Measurements from ENCODE around the gene RLF.

Gene RLF

DNA sequence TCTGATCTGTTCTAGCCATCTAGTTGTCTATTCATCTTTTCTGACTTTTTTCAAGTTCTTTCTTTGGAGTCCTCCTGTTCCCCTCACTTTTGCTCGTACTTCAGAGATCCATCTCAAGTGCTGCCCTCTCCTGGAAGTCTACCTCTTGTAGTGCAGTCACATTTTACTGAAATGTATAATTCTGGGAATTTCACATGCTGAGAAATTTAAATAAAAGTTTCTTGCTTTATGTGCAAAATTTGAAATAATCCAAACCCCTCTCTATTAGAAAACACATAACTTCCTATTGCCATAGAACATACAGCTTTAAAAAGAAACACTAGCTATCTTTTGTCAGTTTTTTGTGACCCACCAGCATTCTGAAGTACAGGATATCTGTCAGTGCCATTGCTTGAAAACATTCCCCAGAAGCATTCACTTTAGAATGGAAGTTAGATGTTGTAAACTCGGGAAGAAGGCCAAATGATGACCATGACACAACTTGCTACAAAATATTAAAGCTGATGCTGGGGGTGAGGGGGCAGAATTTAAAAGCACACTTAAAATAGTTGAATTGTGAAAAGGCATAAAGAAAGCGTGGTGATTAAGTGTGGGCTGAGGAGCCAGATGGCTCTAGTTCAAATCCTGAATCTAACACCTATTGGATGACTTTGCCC lies 22.0 kb downstream of the RLF start:
- Histone ChIP-seq H3K4me1 (ENCODE audit: insufficient read depth, low read length) (no peaks in the 10 kb centered on the region), H4K20me1 (ENCODE audit: insufficient read depth, low read length) (peaks cover 75% of the 10 kb centered on the region), H3K4me2 (ENCODE audit: insufficient read depth, low read length) (no peak overlapping the region)

DNA sequence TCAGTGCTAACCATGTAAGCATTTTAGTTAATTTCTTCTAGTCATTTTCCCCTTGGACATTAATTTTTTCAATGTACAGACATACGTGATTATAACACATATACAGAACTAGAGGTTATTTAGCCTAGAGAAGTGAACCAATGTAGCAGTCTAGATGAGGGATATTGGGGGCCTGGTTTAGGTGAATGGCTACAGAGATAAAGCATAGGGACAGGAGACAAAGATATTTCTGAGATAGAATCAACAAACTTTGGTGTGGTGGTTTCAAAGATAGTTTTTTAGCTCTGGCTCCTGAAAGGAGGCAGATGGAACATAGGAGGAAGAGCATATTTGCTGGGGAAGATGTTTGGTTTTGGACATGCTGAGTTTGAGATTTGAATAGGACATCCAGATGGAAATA lies 23.0 kb downstream of the RLF start:
- no peaks in the 10 kb centered on the region for H3K27me3 ChIP-seq (ENCODE audit: insufficient read depth, low read length, poor library complexity)
- H3K4me2 ChIP-seq (ENCODE audit: insufficient read depth, low read length) = no peak overlapping the region
- DNase-seq (no peak), ATAC-seq (ENCODE audit: insufficient read depth, low read depth) (no peak)
- H3K9ac ChIP-seq (ENCODE audit: low read depth, low read length) = no peak overlapping the region
- H3K4me3 ChIP-seq (ENCODE audit: low read depth in 1 of 2, low read length in 2 of 2) = no peak overlapping the region
- TF ChIP-seq EZH2 (IDR thresholded peaks at IDR 0.05; ENCODE audit: borderline replicate concordance, low read depth, low read length, severe bottlenecking) = no peak
- TF ChIP-seq, protein P1, sequence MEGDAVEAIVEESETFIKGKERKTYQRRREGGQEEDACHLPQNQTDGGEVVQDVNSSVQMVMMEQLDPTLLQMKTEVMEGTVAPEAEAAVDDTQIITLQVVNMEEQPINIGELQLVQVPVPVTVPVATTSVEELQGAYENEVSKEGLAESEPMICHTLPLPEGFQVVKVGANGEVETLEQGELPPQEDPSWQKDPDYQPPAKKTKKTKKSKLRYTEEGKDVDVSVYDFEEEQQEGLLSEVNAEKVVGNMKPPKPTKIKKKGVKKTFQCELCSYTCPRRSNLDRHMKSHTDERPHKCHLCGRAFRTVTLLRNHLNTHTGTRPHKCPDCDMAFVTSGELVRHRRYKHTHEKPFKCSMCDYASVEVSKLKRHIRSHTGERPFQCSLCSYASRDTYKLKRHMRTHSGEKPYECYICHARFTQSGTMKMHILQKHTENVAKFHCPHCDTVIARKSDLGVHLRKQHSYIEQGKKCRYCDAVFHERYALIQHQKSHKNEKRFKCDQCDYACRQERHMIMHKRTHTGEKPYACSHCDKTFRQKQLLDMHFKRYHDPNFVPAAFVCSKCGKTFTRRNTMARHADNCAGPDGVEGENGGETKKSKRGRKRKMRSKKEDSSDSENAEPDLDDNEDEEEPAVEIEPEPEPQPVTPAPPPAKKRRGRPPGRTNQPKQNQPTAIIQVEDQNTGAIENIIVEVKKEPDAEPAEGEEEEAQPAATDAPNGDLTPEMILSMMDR (IDR thresholded peaks at IDR 0.05; ENCODE audit: borderline replicate concordance, extremely low read depth, low read length, poor library complexity, severe bottlenecking) = no peak
- no peak overlapping the region for H2AFZ ChIP-seq (ENCODE audit: low read depth, low read length)
- H3K79me2 ChIP-seq (ENCODE audit: insufficient read depth, low read length) = peaks cover 97% of the 10 kb centered on the region
- peaks cover 70% of the 10 kb centered on the region for H4K20me1 ChIP-seq (ENCODE audit: insufficient read depth, low read length)
- no peaks in the 10 kb centered on the region for H3K4me1 ChIP-seq (ENCODE audit: insufficient read depth, low read length)
- H3K36me3 ChIP-seq (ENCODE audit: insufficient read depth, low read length) = peaks cover 11% of the 10 kb centered on the region
- no peak overlapping the region for H3K27ac ChIP-seq (ENCODE audit: low read length)
- no peaks in the 10 kb centered on the region for H3K9me3 ChIP-seq (ENCODE audit: insufficient read depth, low read length, severe bottlenecking)

More for the DNA sequence above, 22.0 kb downstream of the RLF start:
- ATAC-seq (ENCODE audit: insufficient read depth, low read depth) (no peak), DNase-seq (no peak)
- no peaks in the 10 kb centered on the region for H3K9me3 ChIP-seq (ENCODE audit: insufficient read depth, low read length, severe bottlenecking)
- no peak overlapping the region for H2AFZ ChIP-seq (ENCODE audit: low read depth, low read length)
- H3K4me3 ChIP-seq (ENCODE audit: low read depth in 1 of 2, low read length in 2 of 2) = no peak overlapping the region
- H3K36me3 ChIP-seq (ENCODE audit: insufficient read depth, low read length) = peaks cover 4% of the 10 kb centered on the region; the same call in 1 of the 2 replicates
- H3K9ac ChIP-seq (ENCODE audit: low read depth, low read length) = no peak overlapping the region
- no peaks in the 10 kb centered on the region for H3K27me3 ChIP-seq (ENCODE audit: insufficient read depth, low read length, poor library complexity)
- TF ChIP-seq EZH2 (IDR thresholded peaks at IDR 0.05; ENCODE audit: borderline replicate concordance, low read depth, low read length, severe bottlenecking) = no peak
- TF ChIP-seq, protein P1 (IDR thresholded peaks at IDR 0.05; ENCODE audit: borderline replicate concordance, extremely low read depth, low read length, poor library complexity, severe bottlenecking) = peak; percentile 45
- H3K79me2 ChIP-seq (ENCODE audit: insufficient read depth, low read length) = peaks cover 97% of the 10 kb centered on the region
- no peak overlapping the region for H3K27ac ChIP-seq (ENCODE audit: low read length)

DNA sequence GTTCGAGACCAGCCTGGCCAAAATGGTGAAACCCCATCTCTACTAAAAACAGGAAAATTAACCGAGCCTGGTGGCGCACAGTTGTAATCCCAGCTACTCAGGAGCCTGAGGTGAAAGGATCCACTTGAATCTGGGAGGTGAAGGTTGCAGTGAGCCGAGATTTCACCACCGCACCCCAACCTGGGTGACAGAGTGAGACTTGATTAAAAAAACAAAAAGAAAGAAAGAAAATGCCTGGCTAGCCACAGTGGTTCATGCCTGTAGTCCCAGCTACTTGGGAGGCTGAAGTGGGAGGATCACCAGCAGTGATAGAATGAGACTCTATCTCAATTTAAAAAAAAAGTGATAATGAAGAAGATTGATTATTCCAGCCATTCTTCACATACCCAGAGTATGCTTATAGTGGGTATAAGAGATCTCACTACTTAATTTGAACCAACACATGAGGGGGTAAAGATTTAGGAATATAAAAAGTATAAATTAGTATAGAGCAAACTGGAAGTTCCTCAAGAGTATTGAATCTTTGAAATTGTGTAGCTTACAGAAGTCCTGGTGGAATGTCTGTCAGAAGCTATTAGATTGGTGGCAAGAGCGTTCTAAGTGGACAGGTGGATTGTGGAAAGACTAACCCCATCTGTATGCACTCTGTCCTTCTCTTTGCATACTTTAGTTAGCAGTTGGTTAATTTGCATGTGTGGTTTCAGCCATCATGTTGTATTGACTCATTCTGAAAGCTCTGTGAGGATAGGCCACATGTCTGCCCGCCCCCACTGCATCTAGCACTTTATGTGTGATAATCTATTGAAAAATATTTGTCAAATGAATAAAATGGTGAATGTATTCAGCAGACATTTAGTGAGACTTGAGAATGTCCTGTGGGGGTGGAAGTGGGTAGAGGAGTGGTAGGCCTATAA lies 25.0 kb downstream of the RLF start:
- peaks cover 57% of the 10 kb centered on the region for H4K20me1 ChIP-seq (ENCODE audit: insufficient read depth, low read length)
- no peak for TF ChIP-seq EZH2 (IDR thresholded peaks at IDR 0.05; ENCODE audit: borderline replicate concordance, low read depth, low read length, severe bottlenecking)
- TF ChIP-seq, protein P1 (IDR thresholded peaks at IDR 0.05; ENCODE audit: borderline replicate concordance, extremely low read depth, low read length, poor library complexity, severe bottlenecking) = no peak
- H2AFZ ChIP-seq (ENCODE audit: low read depth, low read length) = no peak overlapping the region
- H3K36me3 ChIP-seq (ENCODE audit: insufficient read depth, low read length) = peaks cover 32% of the 10 kb centered on the region
- no peak overlapping the region for H3K9ac ChIP-seq (ENCODE audit: low read depth, low read length)
- no peaks in the 10 kb centered on the region for H3K27me3 ChIP-seq (ENCODE audit: insufficient read depth, low read length, poor library complexity)
- H3K4me1 ChIP-seq (ENCODE audit: insufficient read depth, low read length) = no peaks in the 10 kb centered on the region
- H3K27ac ChIP-seq (ENCODE audit: low read length) = no peak overlapping the region
- no peaks in the 10 kb centered on the region for H3K9me3 ChIP-seq (ENCODE audit: insufficient read depth, low read length, severe bottlenecking)
- peaks cover 95% of the 10 kb centered on the region for H3K79me2 ChIP-seq (ENCODE audit: insufficient read depth, low read length)
- H3K4me2 ChIP-seq (ENCODE audit: insufficient read depth, low read length) = no peak overlapping the region
- no peak for DNase-seq
- no peak for ATAC-seq (ENCODE audit: insufficient read depth, low read depth)
- H3K4me3 ChIP-seq (ENCODE audit: low read depth in 1 of 2, low read length in 2 of 2) = no peak overlapping the region

All from DND-41 (cell line).